Measurements from ENCODE around the gene GTPBP1.

Gene GTPBP1

GRCh38 chr22:38721551-38721950, 15.8 kb downstream of the GTPBP1 start:
- DNase-seq (ENCODE audit: low read depth) = no peak
- no peak overlapping the region for H3K4me3 ChIP-seq (ENCODE audit: control insufficient read depth, low read depth, low read length)
- no peak for TF ChIP-seq CTCF (conservative IDR thresholded peaks at IDR 0.05; ENCODE audit: control insufficient read depth, insufficient read depth, low read depth, low read length)

DNA sequence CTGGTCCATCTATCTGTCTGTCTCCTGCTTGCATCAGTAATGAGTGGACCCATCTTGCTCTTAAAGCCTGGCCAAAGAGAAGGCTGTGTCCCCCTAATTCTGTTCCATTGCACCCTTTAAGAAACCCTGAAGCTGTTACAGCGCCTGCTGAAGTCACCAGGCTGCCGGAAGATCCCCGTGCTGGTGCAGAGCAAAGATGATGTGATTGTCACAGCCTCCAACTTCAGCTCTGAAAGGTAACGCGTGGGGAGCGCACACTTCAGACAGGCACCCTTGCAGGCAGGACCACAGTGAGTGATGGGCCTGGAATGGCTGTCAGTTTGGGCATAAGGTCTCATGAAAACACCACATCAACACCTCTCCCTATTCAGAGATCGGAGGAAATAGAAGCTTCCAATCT, 18.4 kb downstream of the GTPBP1 start:
- H3K4me3 ChIP-seq (ENCODE audit: control insufficient read depth, low read depth, low read length) = no peak overlapping the region
- TF ChIP-seq CTCF (conservative IDR thresholded peaks at IDR 0.05; ENCODE audit: control insufficient read depth, insufficient read depth, low read depth, low read length) = no peak
- no peak for DNase-seq (ENCODE audit: low read depth)

GRCh38 chr22:38724926-38725571, 19.3 kb downstream of the GTPBP1 start:
- H3K4me3 ChIP-seq (ENCODE audit: control insufficient read depth, low read depth, low read length) = no peak overlapping the region
- TF ChIP-seq CTCF (conservative IDR thresholded peaks at IDR 0.05; ENCODE audit: control insufficient read depth, insufficient read depth, low read depth, low read length) = peak; percentile 57
- DNase-seq (ENCODE audit: low read depth) = peak; percentile 58

GRCh38 chr22:38725900-38726655, 20.3 kb downstream of the GTPBP1 start:
- H3K4me3 ChIP-seq (ENCODE audit: control insufficient read depth, low read depth, low read length) = no peak overlapping the region
- TF ChIP-seq CTCF (conservative IDR thresholded peaks at IDR 0.05; ENCODE audit: control insufficient read depth, insufficient read depth, low read depth, low read length) = no peak
- no peak for DNase-seq (ENCODE audit: low read depth)

DNA sequence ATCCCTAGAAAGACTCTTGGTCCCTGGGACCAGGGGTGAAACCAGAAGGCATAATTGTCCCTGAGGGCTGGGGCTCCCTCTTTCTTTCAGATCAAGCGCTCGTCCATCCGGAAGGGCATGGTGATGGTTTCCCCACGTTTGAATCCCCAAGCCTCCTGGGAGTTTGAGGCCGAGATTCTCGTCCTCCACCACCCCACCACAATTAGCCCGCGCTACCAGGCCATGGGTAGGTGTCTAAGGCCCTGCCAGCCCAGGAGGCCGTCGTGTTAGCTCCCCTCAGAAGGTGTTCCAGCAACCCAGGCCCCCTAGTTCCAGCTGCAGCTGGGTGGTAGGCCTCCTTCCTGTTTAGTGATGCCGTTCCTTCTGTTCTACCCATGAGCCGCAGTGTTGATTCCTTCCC, 21.4 kb downstream of the GTPBP1 start:
- TF ChIP-seq CTCF (conservative IDR thresholded peaks at IDR 0.05; ENCODE audit: control insufficient read depth, insufficient read depth, low read depth, low read length) = no peak
- DNase-seq (ENCODE audit: low read depth) = no peak
- H3K4me3 ChIP-seq (ENCODE audit: control insufficient read depth, low read depth, low read length) = no peak overlapping the region

- TF ChIP-seq CTCF (conservative IDR thresholded peaks at IDR 0.05; ENCODE audit: control insufficient read depth, insufficient read depth, low read depth, low read length) = no peak
- no peak for DNase-seq (ENCODE audit: low read depth)
- H3K4me3 ChIP-seq (ENCODE audit: control insufficient read depth, low read depth, low read length) = no peak overlapping the region
These were observed 22.0 kb downstream of the GTPBP1 start for GRCh38 chr22:38727530-38728451.

Data from fibroblast of mammary gland (primary cell).